Measurements from ENCODE around the gene CAPSL. TPM values are rescaled to one million over a fixed set of nuclear protein-coding genes. Genes with fewer than 3 reads are reported as not detected.

The CAPSL gene
- total and polyA plus RNA-seq, 2 experiments from 2014 or later, result 0.73 TPM; not detected in 1

DNA sequence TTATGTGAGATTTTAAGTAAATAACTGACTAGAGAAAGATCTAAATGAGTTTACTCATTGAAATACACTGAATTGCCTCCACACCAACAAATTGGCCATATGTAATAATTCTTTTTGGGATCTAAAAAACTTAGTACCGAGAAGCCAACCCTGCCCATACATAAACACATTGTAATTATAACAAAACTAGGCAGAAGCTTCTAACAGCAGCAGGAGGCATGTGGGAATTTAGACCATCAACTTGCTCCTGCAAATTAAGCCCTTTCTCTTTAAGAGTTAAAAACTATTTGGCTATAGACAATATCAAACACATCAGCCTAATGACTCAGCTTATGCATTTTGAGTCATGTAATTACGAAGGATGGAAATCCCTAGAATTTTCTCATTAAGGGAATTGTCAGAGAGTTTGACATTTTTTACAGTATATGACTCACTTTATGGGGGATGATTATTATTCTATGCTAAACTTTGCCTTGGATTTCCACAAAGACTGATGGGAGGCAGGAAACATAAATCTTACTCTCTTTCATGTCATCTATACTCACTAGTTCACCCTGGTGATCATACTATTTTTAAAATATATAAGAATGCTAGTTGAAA, 80.7 kb downstream of the CAPSL start:
- H3K27ac Mint-ChIP-seq, result no peak overlapping the region
- Histone ChIP-seq H3K4me1 (ENCODE audit: insufficient read depth) (peaks cover 41% of the 10 kb centered on the region), H3K4me2 (no peak overlapping the region), H3K36me3 (ENCODE audit: insufficient read depth) (no peaks in the 10 kb centered on the region), H3K4me3 (no peak overlapping the region), H3K27me3 (ENCODE audit: insufficient read depth) (no peaks in the 10 kb centered on the region), H4K20me1 (replicated peaks; ENCODE audit: insufficient read depth) (no peaks in the 10 kb centered on the region), H2AFZ (no peak overlapping the region), H3K79me2 (replicated peaks; ENCODE audit: insufficient read depth) (no peaks in the 10 kb centered on the region), H3K9me2 (ENCODE audit: insufficient read depth) (peaks cover 7% of the 10 kb centered on the region), H3F3A (replicated peaks; ENCODE audit: low read depth) (no peaks in the 10 kb centered on the region), H3K27ac (ENCODE audit: low read depth) (no peak overlapping the region)
- ATAC-seq (no peak), DNase-seq (ENCODE audit: low spot score) (no peak)
- H3K4me3 Mint-ChIP-seq, result no peak overlapping the region
- TF ChIP-seq, protein P1, sequence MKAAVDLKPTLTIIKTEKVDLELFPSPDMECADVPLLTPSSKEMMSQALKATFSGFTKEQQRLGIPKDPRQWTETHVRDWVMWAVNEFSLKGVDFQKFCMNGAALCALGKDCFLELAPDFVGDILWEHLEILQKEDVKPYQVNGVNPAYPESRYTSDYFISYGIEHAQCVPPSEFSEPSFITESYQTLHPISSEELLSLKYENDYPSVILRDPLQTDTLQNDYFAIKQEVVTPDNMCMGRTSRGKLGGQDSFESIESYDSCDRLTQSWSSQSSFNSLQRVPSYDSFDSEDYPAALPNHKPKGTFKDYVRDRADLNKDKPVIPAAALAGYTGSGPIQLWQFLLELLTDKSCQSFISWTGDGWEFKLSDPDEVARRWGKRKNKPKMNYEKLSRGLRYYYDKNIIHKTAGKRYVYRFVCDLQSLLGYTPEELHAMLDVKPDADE (IDR thresholded peaks at IDR 0.05), result no peak
- TF ChIP-seq EZH2phosphoT487 (IDR thresholded peaks at IDR 0.05; ENCODE audit: unreplicated experiment), result no peak
- no peak for TF ChIP-seq ZNF114 (CRISPR knock-in tag; IDR thresholded peaks at IDR 0.05)
- TF ChIP-seq, protein P2, sequence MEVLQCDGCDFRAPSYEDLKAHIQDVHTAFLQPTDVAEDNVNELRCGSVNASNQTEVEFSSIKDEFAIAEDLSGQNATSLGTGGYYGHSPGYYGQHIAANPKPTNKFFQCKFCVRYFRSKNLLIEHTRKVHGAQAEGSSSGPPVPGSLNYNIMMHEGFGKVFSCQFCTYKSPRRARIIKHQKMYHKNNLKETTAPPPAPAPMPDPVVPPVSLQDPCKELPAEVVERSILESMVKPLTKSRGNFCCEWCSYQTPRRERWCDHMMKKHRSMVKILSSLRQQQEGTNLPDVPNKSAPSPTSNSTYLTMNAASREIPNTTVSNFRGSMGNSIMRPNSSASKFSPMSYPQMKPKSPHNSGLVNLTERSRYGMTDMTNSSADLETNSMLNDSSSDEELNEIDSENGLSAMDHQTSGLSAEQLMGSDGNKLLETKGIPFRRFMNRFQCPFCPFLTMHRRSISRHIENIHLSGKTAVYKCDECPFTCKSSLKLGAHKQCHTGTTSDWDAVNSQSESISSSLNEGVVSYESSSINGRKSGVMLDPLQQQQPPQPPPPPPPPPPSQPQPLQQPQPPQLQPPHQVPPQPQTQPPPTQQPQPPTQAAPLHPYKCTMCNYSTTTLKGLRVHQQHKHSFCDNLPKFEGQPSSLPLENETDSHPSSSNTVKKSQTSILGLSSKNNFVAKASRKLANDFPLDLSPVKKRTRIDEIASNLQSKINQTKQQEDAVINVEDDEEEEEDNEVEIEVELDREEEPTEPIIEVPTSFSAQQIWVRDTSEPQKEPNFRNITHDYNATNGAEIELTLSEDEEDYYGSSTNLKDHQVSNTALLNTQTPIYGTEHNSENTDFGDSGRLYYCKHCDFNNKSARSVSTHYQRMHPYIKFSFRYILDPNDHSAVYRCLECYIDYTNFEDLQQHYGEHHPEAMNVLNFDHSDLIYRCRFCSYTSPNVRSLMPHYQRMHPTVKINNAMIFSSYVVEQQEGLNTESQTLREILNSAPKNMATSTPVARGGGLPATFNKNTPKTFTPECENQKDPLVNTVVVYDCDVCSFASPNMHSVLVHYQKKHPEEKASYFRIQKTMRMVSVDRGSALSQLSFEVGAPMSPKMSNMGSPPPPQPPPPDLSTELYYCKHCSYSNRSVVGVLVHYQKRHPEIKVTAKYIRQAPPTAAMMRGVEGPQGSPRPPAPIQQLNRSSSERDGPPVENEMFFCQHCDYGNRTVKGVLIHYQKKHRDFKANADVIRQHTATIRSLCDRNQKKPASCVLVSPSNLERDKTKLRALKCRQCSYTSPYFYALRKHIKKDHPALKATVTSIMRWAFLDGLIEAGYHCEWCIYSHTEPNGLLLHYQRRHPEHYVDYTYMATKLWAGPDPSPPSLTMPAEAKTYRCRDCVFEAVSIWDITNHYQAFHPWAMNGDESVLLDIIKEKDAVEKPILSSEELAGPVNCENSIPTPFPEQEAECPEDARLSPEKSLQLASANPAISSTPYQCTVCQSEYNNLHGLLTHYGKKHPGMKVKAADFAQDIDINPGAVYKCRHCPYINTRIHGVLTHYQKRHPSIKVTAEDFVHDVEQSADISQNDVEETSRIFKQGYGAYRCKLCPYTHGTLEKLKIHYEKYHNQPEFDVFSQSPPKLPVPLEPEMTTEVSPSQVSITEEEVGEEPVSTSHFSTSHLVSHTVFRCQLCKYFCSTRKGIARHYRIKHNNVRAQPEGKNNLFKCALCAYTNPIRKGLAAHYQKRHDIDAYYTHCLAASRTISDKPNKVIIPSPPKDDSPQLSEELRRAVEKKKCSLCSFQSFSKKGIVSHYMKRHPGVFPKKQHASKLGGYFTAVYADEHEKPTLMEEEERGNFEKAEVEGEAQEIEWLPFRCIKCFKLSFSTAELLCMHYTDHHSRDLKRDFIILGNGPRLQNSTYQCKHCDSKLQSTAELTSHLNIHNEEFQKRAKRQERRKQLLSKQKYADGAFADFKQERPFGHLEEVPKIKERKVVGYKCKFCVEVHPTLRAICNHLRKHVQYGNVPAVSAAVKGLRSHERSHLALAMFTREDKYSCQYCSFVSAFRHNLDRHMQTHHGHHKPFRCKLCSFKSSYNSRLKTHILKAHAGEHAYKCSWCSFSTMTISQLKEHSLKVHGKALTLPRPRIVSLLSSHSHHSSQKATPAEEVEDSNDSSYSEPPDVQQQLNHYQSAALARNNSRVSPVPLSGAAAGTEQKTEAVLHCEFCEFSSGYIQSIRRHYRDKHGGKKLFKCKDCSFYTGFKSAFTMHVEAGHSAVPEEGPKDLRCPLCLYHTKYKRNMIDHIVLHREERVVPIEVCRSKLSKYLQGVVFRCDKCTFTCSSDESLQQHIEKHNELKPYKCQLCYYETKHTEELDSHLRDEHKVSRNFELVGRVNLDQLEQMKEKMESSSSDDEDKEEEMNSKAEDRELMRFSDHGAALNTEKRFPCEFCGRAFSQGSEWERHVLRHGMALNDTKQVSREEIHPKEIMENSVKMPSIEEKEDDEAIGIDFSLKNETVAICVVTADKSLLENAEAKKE (CRISPR knock-in tag; IDR thresholded peaks at IDR 0.05), result no peak
- no peak for TF ChIP-seq NANOG (IDR thresholded peaks at IDR 0.05; ENCODE audit: borderline replicate concordance)
- TF ChIP-seq, protein P3, sequence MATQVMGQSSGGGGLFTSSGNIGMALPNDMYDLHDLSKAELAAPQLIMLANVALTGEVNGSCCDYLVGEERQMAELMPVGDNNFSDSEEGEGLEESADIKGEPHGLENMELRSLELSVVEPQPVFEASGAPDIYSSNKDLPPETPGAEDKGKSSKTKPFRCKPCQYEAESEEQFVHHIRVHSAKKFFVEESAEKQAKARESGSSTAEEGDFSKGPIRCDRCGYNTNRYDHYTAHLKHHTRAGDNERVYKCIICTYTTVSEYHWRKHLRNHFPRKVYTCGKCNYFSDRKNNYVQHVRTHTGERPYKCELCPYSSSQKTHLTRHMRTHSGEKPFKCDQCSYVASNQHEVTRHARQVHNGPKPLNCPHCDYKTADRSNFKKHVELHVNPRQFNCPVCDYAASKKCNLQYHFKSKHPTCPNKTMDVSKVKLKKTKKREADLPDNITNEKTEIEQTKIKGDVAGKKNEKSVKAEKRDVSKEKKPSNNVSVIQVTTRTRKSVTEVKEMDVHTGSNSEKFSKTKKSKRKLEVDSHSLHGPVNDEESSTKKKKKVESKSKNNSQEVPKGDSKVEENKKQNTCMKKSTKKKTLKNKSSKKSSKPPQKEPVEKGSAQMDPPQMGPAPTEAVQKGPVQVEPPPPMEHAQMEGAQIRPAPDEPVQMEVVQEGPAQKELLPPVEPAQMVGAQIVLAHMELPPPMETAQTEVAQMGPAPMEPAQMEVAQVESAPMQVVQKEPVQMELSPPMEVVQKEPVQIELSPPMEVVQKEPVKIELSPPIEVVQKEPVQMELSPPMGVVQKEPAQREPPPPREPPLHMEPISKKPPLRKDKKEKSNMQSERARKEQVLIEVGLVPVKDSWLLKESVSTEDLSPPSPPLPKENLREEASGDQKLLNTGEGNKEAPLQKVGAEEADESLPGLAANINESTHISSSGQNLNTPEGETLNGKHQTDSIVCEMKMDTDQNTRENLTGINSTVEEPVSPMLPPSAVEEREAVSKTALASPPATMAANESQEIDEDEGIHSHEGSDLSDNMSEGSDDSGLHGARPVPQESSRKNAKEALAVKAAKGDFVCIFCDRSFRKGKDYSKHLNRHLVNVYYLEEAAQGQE (IDR thresholded peaks at IDR 0.05; ENCODE audit: unreplicated experiment), result no peak
- no peak for TF ChIP-seq ZNF331 (CRISPR knock-in tag; IDR thresholded peaks at IDR 0.05; ENCODE audit: low read depth)
- no peak for TF ChIP-seq CREB1 (CRISPR knock-in tag; IDR thresholded peaks at IDR 0.05; ENCODE audit: low read depth)
- TF ChIP-seq STAT1 (IDR thresholded peaks at IDR 0.05; ENCODE audit: unreplicated experiment), result no peak
- TF ChIP-seq, protein P4, sequence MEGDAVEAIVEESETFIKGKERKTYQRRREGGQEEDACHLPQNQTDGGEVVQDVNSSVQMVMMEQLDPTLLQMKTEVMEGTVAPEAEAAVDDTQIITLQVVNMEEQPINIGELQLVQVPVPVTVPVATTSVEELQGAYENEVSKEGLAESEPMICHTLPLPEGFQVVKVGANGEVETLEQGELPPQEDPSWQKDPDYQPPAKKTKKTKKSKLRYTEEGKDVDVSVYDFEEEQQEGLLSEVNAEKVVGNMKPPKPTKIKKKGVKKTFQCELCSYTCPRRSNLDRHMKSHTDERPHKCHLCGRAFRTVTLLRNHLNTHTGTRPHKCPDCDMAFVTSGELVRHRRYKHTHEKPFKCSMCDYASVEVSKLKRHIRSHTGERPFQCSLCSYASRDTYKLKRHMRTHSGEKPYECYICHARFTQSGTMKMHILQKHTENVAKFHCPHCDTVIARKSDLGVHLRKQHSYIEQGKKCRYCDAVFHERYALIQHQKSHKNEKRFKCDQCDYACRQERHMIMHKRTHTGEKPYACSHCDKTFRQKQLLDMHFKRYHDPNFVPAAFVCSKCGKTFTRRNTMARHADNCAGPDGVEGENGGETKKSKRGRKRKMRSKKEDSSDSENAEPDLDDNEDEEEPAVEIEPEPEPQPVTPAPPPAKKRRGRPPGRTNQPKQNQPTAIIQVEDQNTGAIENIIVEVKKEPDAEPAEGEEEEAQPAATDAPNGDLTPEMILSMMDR (conservative IDR thresholded peaks at IDR 0.05; ENCODE audit: low read depth in 2 of 2), result no peak
- TF ChIP-seq POLR2AphosphoS5 (IDR thresholded peaks at IDR 0.05; ENCODE audit: low read depth), result no peak
- TF ChIP-seq JUNB (IDR thresholded peaks at IDR 0.05; ENCODE audit: unreplicated experiment), result no peak
- TF ChIP-seq EZH2 (IDR thresholded peaks at IDR 0.05; ENCODE audit: low read depth, unreplicated experiment), result no peak
- H3K9me3 Mint-ChIP-seq, result no peaks in the 10 kb centered on the region
- H3K4me1 Mint-ChIP-seq, result peaks cover 28% of the 10 kb centered on the region
- no peaks in the 10 kb centered on the region for H3K27me3 Mint-ChIP-seq (ENCODE audit: insufficient read depth, low read depth, poor library complexity)
- H3K36me3 Mint-ChIP-seq (ENCODE audit: low read depth), result no peaks in the 10 kb centered on the region
